ENCODE measurements around the gene TMEM82. TPM values are rescaled to one million over a fixed set of nuclear protein-coding genes. Genes with fewer than 3 reads are reported as not detected.

TMEM82 gene
- total and polyA plus RNA-seq, 2 experiments from 2014 or later = 0.42 TPM; not detected in 1

- TF ChIP-seq JUNB (IDR thresholded peaks at IDR 0.05; ENCODE audit: unreplicated experiment) (no peak), CREB1 (CRISPR knock-in tag; IDR thresholded peaks at IDR 0.05; ENCODE audit: low read depth) (no peak), EZH2phosphoT487 (IDR thresholded peaks at IDR 0.05; ENCODE audit: unreplicated experiment) (no peak), STAT1 (IDR thresholded peaks at IDR 0.05; ENCODE audit: unreplicated experiment) (no peak), EZH2 (IDR thresholded peaks at IDR 0.05; ENCODE audit: low read depth, unreplicated experiment) (no peak), POLR2AphosphoS5 (IDR thresholded peaks at IDR 0.05; ENCODE audit: low read depth) (no peak), ZNF331 (CRISPR knock-in tag; IDR thresholded peaks at IDR 0.05; ENCODE audit: low read depth) (no peak), ZNF114 (CRISPR knock-in tag; IDR thresholded peaks at IDR 0.05) (no peak), CTCF (conservative IDR thresholded peaks at IDR 0.05; ENCODE audit: low read depth in 2 of 2) (no peak), NANOG (IDR thresholded peaks at IDR 0.05; ENCODE audit: borderline replicate concordance) (no peak)
- TF ChIP-seq, protein P1, sequence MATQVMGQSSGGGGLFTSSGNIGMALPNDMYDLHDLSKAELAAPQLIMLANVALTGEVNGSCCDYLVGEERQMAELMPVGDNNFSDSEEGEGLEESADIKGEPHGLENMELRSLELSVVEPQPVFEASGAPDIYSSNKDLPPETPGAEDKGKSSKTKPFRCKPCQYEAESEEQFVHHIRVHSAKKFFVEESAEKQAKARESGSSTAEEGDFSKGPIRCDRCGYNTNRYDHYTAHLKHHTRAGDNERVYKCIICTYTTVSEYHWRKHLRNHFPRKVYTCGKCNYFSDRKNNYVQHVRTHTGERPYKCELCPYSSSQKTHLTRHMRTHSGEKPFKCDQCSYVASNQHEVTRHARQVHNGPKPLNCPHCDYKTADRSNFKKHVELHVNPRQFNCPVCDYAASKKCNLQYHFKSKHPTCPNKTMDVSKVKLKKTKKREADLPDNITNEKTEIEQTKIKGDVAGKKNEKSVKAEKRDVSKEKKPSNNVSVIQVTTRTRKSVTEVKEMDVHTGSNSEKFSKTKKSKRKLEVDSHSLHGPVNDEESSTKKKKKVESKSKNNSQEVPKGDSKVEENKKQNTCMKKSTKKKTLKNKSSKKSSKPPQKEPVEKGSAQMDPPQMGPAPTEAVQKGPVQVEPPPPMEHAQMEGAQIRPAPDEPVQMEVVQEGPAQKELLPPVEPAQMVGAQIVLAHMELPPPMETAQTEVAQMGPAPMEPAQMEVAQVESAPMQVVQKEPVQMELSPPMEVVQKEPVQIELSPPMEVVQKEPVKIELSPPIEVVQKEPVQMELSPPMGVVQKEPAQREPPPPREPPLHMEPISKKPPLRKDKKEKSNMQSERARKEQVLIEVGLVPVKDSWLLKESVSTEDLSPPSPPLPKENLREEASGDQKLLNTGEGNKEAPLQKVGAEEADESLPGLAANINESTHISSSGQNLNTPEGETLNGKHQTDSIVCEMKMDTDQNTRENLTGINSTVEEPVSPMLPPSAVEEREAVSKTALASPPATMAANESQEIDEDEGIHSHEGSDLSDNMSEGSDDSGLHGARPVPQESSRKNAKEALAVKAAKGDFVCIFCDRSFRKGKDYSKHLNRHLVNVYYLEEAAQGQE (IDR thresholded peaks at IDR 0.05; ENCODE audit: unreplicated experiment) = no peak
Observed at GRCh38 chr1:15727424-15727823, 14.9 kb upstream of the TMEM82 start (continued).

DNA sequence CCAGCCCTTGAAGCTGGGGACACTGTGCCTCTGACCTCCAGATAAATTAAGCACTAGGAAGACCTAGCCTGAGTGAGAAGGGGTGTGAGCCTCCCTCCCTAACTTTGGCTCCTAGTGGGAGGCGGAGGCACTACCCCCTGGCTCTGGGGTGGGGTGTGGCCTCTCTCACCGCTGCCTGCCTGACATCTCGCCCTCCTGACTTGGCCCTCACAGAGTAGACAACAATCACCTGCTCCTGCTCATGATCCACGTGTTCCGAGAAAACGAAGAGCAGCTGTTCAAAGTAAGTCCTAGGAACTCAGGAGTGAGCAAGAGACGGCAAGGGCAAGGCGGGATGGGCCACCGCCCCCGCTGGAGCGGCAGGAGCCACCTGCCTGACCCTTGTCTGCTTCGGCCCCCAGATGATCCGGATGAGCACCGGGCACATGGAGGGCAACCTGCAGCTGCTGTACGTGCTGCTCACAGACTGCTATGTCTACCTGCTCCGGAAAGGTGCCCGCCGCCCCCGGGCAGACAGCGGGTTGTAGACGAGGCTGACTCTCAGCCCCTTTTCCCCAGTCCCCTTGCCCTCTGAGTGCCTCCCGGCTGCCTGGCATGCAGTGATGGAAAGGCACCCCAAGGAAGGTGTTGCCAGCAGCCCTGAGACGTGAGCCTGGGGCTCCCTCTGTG lies 14.3 kb upstream of the TMEM82 start:
- no peak overlapping the region for H3K4me3 Mint-ChIP-seq
- no peaks in the 10 kb centered on the region for H3K4me1 Mint-ChIP-seq
- Histone ChIP-seq H3K36me3 (ENCODE audit: insufficient read depth) (no peaks in the 10 kb centered on the region), H3K79me2 (replicated peaks; ENCODE audit: insufficient read depth) (no peaks in the 10 kb centered on the region), H3F3A (replicated peaks; ENCODE audit: low read depth) (no peaks in the 10 kb centered on the region), H3K4me1 (ENCODE audit: insufficient read depth) (no peaks in the 10 kb centered on the region), H4K20me1 (replicated peaks; ENCODE audit: insufficient read depth) (no peaks in the 10 kb centered on the region), H3K9me2 (ENCODE audit: insufficient read depth) (no peaks in the 10 kb centered on the region), H2AFZ (no peak overlapping the region), H3K4me2 (no peak overlapping the region), H3K27me3 (ENCODE audit: insufficient read depth) (no peaks in the 10 kb centered on the region), H3K4me3 (no peak overlapping the region), H3K27ac (ENCODE audit: low read depth) (no peak overlapping the region)
- DNase-seq (ENCODE audit: low spot score) = no peak
- no peak for ATAC-seq
- peaks cover 8% of the 10 kb centered on the region for H3K27me3 Mint-ChIP-seq (ENCODE audit: insufficient read depth, low read depth, poor library complexity)
- TF ChIP-seq ETS1 (IDR thresholded peaks at IDR 0.05) (no peak), ZNF114 (CRISPR knock-in tag; IDR thresholded peaks at IDR 0.05) (no peak), POLR2AphosphoS5 (IDR thresholded peaks at IDR 0.05; ENCODE audit: low read depth) (no peak), NANOG (IDR thresholded peaks at IDR 0.05; ENCODE audit: borderline replicate concordance) (no peak), STAT1 (IDR thresholded peaks at IDR 0.05; ENCODE audit: unreplicated experiment) (no peak), ZNF331 (CRISPR knock-in tag; IDR thresholded peaks at IDR 0.05; ENCODE audit: low read depth) (no peak)
- TF ChIP-seq, protein P1 (IDR thresholded peaks at IDR 0.05; ENCODE audit: unreplicated experiment) = no peak
- peaks cover 32% of the 10 kb centered on the region for H3K36me3 Mint-ChIP-seq (ENCODE audit: low read depth)
- H3K9me3 Mint-ChIP-seq = no peaks in the 10 kb centered on the region
- H3K27ac Mint-ChIP-seq = no peak overlapping the region

Data from GM23338 (cell line).